ENCODE data around the gene OR8D1.

The OR8D1 gene

GRCh38 chr11:124296016-124296415 is 17.7 kb downstream of the OR8D1 start:
- H3K27me3 ChIP-seq (ENCODE audit: low read depth, low read length), result no peaks in the 10 kb centered on the region
- no peaks in the 10 kb centered on the region for H3K4me1 ChIP-seq (ENCODE audit: low read length)
- no peak overlapping the region for H2AFZ ChIP-seq (ENCODE audit: low read depth, low read length)
- TF ChIP-seq EZH2phosphoT487 (IDR thresholded peaks at IDR 0.05; ENCODE audit: low read depth) (no peak), CTCF (IDR thresholded peaks at IDR 0.05; ENCODE audit: low read depth, low read length) (no peak)
- H3K9me3 ChIP-seq (ENCODE audit: insufficient read depth, low read length), result no peaks in the 10 kb centered on the region
- H3K36me3 ChIP-seq (replicated peaks; ENCODE audit: low read depth, low read length), result no peaks in the 10 kb centered on the region
- H3K9ac ChIP-seq (ENCODE audit: low read length), result no peak overlapping the region
- no peak overlapping the region for H3K4me3 ChIP-seq (ENCODE audit: low read length)
- H3K27ac ChIP-seq (ENCODE audit: low read length), result no peak overlapping the region
- H4K20me1 ChIP-seq (ENCODE audit: insufficient read depth, low read length), result no peaks in the 10 kb centered on the region
- no peak overlapping the region for H3K4me2 ChIP-seq (ENCODE audit: low read length)
- H3K79me2 ChIP-seq (ENCODE audit: low read length), result no peaks in the 10 kb centered on the region

- no peaks in the 10 kb centered on the region for H3K4me1 ChIP-seq (ENCODE audit: low read length)
- TF ChIP-seq CTCF (IDR thresholded peaks at IDR 0.05; ENCODE audit: low read depth, low read length) (no peak), EZH2phosphoT487 (IDR thresholded peaks at IDR 0.05; ENCODE audit: low read depth) (no peak)
Observed at GRCh38 chr11:124294687-124295086, 19.1 kb downstream of the OR8D1 start.

DNA sequence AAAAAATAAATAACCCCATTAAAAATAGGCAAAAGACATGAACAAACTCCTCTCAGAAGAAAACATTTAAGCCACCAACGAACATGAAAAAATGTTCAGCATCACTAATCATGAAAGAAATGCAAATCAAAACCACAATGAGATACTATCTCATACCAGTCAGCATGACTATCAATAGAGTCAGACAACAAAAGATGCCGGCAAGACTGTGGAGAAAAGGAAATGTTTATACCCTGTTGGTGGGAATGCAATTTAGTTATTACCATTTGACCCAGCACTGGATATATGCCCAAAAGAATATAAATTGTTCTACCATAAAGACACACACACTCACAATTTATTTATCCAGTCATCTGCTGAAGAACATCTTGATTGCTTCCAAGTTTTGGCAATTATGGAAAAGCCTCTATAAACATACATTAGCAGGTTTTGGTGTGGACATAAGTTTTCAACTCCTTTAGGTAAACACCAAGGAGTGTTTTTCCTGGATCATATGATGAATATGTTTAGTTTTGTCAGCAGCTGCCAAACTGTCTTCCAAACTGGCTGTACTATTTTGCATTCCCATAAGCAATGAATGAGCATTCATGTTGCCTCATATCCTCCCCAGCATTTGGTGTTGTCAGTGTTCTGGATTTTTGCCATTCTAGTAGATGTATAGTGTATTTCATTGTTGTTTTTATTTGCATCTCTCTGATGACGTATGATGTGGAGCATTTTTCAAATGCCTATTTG is 28.0 kb downstream of the OR8D1 start:
- Histone ChIP-seq H3K27ac (ENCODE audit: low read length) (no peak overlapping the region), H3K4me2 (ENCODE audit: low read length) (no peak overlapping the region), H3K79me2 (ENCODE audit: low read length) (no peaks in the 10 kb centered on the region), H3K27me3 (ENCODE audit: low read depth, low read length) (no peaks in the 10 kb centered on the region), H3K9ac (ENCODE audit: low read length) (no peak overlapping the region), H3K36me3 (replicated peaks; ENCODE audit: low read depth, low read length) (no peaks in the 10 kb centered on the region), H2AFZ (ENCODE audit: low read depth, low read length) (no peak overlapping the region), H4K20me1 (ENCODE audit: insufficient read depth, low read length) (no peaks in the 10 kb centered on the region), H3K4me1 (ENCODE audit: low read length) (no peaks in the 10 kb centered on the region), H3K9me3 (ENCODE audit: insufficient read depth, low read length) (no peaks in the 10 kb centered on the region), H3K4me3 (ENCODE audit: low read length) (no peak overlapping the region)
- TF ChIP-seq EZH2phosphoT487 (IDR thresholded peaks at IDR 0.05; ENCODE audit: low read depth) (no peak), CTCF (IDR thresholded peaks at IDR 0.05; ENCODE audit: low read depth, low read length) (no peak)

More at GRCh38 chr11:124294687-124295086, 19.1 kb downstream of the OR8D1 start:
- Histone ChIP-seq H3K4me3 (ENCODE audit: low read length) (no peak overlapping the region), H4K20me1 (ENCODE audit: insufficient read depth, low read length) (no peaks in the 10 kb centered on the region), H3K27ac (ENCODE audit: low read length) (no peak overlapping the region), H2AFZ (ENCODE audit: low read depth, low read length) (no peak overlapping the region), H3K27me3 (ENCODE audit: low read depth, low read length) (no peaks in the 10 kb centered on the region), H3K36me3 (replicated peaks; ENCODE audit: low read depth, low read length) (no peaks in the 10 kb centered on the region), H3K4me2 (ENCODE audit: low read length) (no peak overlapping the region), H3K9me3 (ENCODE audit: insufficient read depth, low read length) (no peaks in the 10 kb centered on the region), H3K79me2 (ENCODE audit: low read length) (no peaks in the 10 kb centered on the region), H3K9ac (ENCODE audit: low read length) (no peak overlapping the region)

DNA sequence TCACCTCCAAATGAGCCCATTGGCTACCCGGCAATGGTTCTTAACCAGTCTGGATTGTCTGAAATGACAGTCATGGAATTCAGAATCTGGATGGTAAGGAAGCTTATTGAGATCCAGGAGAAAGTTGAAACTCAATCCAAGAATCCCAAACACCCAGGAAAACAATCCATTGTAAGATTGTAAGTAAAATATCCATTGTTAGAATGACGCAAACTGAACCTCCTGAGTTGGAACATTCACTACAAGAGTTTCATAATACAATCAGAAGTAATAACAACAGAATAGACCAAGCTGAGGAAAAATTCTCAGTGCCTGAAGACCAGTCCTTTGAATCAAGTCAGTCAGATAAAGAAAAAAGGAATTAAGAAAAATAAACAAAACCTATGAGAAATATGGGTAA is 35.5 kb downstream of the OR8D1 start:
- Histone ChIP-seq H3K27me3 (ENCODE audit: low read depth, low read length) (no peaks in the 10 kb centered on the region), H4K20me1 (ENCODE audit: insufficient read depth, low read length) (no peaks in the 10 kb centered on the region), H3K36me3 (replicated peaks; ENCODE audit: low read depth, low read length) (no peaks in the 10 kb centered on the region), H3K9me3 (ENCODE audit: insufficient read depth, low read length) (no peaks in the 10 kb centered on the region), H3K79me2 (ENCODE audit: low read length) (no peaks in the 10 kb centered on the region), H3K27ac (ENCODE audit: low read length) (no peak overlapping the region), H3K9ac (ENCODE audit: low read length) (no peak overlapping the region), H3K4me3 (ENCODE audit: low read length) (no peak overlapping the region), H2AFZ (ENCODE audit: low read depth, low read length) (no peak overlapping the region), H3K4me2 (ENCODE audit: low read length) (no peak overlapping the region), H3K4me1 (ENCODE audit: low read length) (no peaks in the 10 kb centered on the region)
- TF ChIP-seq CTCF (IDR thresholded peaks at IDR 0.05; ENCODE audit: low read depth, low read length), result no peak
- TF ChIP-seq EZH2phosphoT487 (IDR thresholded peaks at IDR 0.05; ENCODE audit: low read depth), result no peak
